HepG2 (cell line): ENCODE results near the gene TOE1. TPM values are rescaled to one million over a fixed set of nuclear protein-coding genes. Genes with fewer than 3 reads are reported as not detected.
A peak's percentile ranks its signal among the peaks of the same experiment; 100 is the strongest.

Experiments
- ARHGAP35 ChIP-seq: sonication (generic); formaldehyde crosslinking; IDR thresholded peaks from 2 replicates; pipeline ENCODE4 v1.9.0; 2022; ENCODE audit warnings: mild to moderate bottlenecking, inconsistent platforms, moderate library complexity, missing genetic modification reagents, borderline replicate concordance
- ATF7 ChIP-seq, 2 experiments: fragments of 450-650 bp in 1 of 2; sonication (generic) in 1 of 2; formaldehyde crosslinking in 1 of 2; IDR thresholded peaks; 2 replicates each; pipeline versions ENCODE4 v1.4.0 to v1.6.1; 2016 to 2020; ENCODE audit warnings: antibody characterized with exemption in 1 of 2, mild to moderate bottlenecking in 1 of 2, missing genetic modification reagents in 1 of 2
- CAMTA2 ChIP-seq: sonication (generic); formaldehyde crosslinking; IDR thresholded peaks from 2 replicates; pipeline ENCODE4 v1.4.0; 2020; ENCODE audit warnings: mild to moderate bottlenecking, missing genetic modification reagents, borderline replicate concordance
- CEBPG ChIP-seq: IDR thresholded peaks from 2 replicates; pipeline ENCODE4 v1.6.1; 2016
- LCORL ChIP-seq, 2 experiments: fragments of 450-650 bp in 1 of 2; sonication (generic) in 1 of 2; formaldehyde crosslinking in 1 of 2; IDR thresholded peaks; 2 replicates each; pipeline versions ENCODE4 v1.5.0 to v1.6.1; 2017 to 2020; ENCODE audit warnings: antibody characterized with exemption in 1 of 2, missing genetic modification reagents in 1 of 2
- MXD4 ChIP-seq: IDR thresholded peaks from 2 replicates; pipeline ENCODE4 v1.6.1; 2016; ENCODE audit warnings: mild to moderate bottlenecking, missing biosample characterization, missing genetic modification reagents
- NKX3-1 ChIP-seq: sonication (generic); formaldehyde crosslinking; IDR thresholded peaks from 2 replicates; pipeline ENCODE4 v1.5.0; 2020; ENCODE audit warnings: missing genetic modification reagents
- NONO ChIP-seq, 2 experiments: fragments of 450-650 bp in 1 of 2; sonication (generic) in 1 of 2; formaldehyde crosslinking in 1 of 2; IDR thresholded peaks in 1 of 2; conservative IDR thresholded peaks in 1 of 2; 2 replicates each; pipeline versions ENCODE4 v1.6.1 to v1.8.0; 2017 to 2022; ENCODE audit warnings: mild to moderate bottlenecking in 1 of 2, missing genetic modification reagents in 1 of 2, moderate library complexity in 1 of 2
- YEATS2 ChIP-seq: sonication (generic); formaldehyde crosslinking; IDR thresholded peaks from 2 replicates; pipeline ENCODE4 v1.4.0; 2020; ENCODE audit warnings: missing genetic modification reagents, borderline replicate concordance
- ZNF160 ChIP-seq: sonication (generic); formaldehyde crosslinking; IDR thresholded peaks from 2 replicates; pipeline ENCODE4 v1.8.0; 2022; ENCODE audit warnings: mild to moderate bottlenecking, inconsistent platforms, missing genetic modification reagents
- ZNF232 ChIP-seq: sonication (generic); formaldehyde crosslinking; IDR thresholded peaks from 2 replicates; pipeline ENCODE4 v1.4.0; 2020; ENCODE audit warnings: missing genetic modification reagents, borderline replicate concordance
- ZNF570 ChIP-seq: sonication (generic); formaldehyde crosslinking; IDR thresholded peaks from 2 replicates; pipeline ENCODE4 v1.4.0; 2020; ENCODE audit warnings: mild to moderate bottlenecking, missing genetic modification reagents, borderline replicate concordance
- polyA plus RNA-seq, 8 experiments: library from polyadenylated mRNA; depleted of rRNA in 3 of 8; stranded (reverse) in 7 of 8; unstranded in 1 of 8; fragments of >200 nt; fragmentation: Illumina TruSeq in 4 of 8; extraction: Trizol in 4 of 8; gene quantifications; 2 replicates each; pipeline versions ENCODE4 v1.2.1 to v1.2.3, GENCODE V29; 2011 to 2016; ENCODE audit warnings: low read depth in 4 of 8, missing spikeins in 1 of 8, mixed read lengths in 1 of 8; ENCODE audit not compliant: insufficient read depth in 1 of 8
- total RNA-seq, 5 experiments: library from RNA; depleted of rRNA; stranded (reverse); fragments of >200 nt; fragmentation: Illumina TruSeq; extraction: Trizol; gene quantifications; 2 replicates each; pipeline ENCODE4 v1.2.3, GENCODE V29; 2016; ENCODE audit warnings: low read depth in 1 of 5
- TF ChIP-seq, protein P1 (sequence below): sonication (generic); formaldehyde crosslinking; IDR thresholded peaks from 2 replicates; pipeline ENCODE4 v1.4.0; 2020; ENCODE audit warnings: missing genetic modification reagents
- TF ChIP-seq, protein P2 (sequence below): sonication (generic); formaldehyde crosslinking; IDR thresholded peaks from 2 replicates; pipeline ENCODE4 v1.5.0; 2020; ENCODE audit warnings: missing genetic modification reagents
- TF ChIP-seq, protein P3 (sequence below): IDR thresholded peaks from 2 replicates; pipeline ENCODE4 v1.6.1; 2016; ENCODE audit warnings: control low read depth
- TF ChIP-seq, protein P4 (sequence below): sonication (generic); formaldehyde crosslinking; IDR thresholded peaks from 2 replicates; pipeline ENCODE4 v1.8.1; 2022; ENCODE audit warnings: low read depth, mild to moderate bottlenecking, missing genetic modification reagents

Gene TOE1
- total and polyA plus RNA-seq, 2 of the 13 experiments (the other 11 are each of a cell fraction or from before 2014, with no cell fraction given): 14.1 to 19.0 TPM

DNA sequence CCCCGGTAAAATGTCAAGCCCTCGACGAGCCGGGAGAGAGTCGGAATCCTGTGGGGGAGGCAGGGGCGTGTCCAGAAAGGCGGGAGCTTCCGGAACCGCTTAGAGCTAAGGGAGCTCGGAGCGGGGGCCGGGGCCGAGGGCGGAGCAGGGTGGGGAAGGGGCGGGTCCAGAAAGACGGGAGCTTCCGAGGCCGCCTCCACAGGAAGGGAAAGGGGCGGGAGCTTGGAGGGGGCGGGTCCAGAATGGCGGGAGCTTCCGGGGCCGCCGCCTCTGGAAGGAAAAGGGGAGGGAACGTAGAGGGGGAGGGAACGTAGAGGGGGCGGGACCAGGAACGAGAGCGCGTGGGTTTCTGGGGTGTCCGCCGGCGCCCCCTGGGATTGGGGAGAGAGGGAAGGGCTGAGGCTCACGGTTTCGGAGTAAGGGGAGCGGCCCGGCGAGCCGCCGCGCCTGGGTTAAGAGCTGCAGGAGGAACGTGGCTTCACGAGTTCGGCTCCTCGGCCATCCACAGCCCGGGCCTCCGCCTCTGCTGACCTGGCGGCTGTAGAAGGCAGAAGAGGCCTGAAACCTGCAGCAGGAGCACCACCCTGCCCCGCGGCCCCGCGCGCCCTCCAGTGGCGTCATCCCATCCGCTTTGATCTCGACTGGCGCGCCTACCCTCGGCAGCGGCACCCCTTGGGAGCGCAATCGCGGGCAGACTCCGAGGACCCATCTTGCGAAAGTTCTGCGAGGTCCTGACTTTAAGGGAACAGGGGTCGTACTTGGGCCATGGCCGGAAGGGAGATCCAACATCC, 36.3 kb upstream of the TOE1 start (continued):
- TF ChIP-seq ATF7 (IDR thresholded peaks at IDR 0.05): no peak
- TF ChIP-seq ATF7 (CRISPR knock-in tag; IDR thresholded peaks at IDR 0.05): peak; percentile 75
- peak; percentile 81 for TF ChIP-seq YEATS2 (CRISPR knock-in tag)
- TF ChIP-seq, protein P1, sequence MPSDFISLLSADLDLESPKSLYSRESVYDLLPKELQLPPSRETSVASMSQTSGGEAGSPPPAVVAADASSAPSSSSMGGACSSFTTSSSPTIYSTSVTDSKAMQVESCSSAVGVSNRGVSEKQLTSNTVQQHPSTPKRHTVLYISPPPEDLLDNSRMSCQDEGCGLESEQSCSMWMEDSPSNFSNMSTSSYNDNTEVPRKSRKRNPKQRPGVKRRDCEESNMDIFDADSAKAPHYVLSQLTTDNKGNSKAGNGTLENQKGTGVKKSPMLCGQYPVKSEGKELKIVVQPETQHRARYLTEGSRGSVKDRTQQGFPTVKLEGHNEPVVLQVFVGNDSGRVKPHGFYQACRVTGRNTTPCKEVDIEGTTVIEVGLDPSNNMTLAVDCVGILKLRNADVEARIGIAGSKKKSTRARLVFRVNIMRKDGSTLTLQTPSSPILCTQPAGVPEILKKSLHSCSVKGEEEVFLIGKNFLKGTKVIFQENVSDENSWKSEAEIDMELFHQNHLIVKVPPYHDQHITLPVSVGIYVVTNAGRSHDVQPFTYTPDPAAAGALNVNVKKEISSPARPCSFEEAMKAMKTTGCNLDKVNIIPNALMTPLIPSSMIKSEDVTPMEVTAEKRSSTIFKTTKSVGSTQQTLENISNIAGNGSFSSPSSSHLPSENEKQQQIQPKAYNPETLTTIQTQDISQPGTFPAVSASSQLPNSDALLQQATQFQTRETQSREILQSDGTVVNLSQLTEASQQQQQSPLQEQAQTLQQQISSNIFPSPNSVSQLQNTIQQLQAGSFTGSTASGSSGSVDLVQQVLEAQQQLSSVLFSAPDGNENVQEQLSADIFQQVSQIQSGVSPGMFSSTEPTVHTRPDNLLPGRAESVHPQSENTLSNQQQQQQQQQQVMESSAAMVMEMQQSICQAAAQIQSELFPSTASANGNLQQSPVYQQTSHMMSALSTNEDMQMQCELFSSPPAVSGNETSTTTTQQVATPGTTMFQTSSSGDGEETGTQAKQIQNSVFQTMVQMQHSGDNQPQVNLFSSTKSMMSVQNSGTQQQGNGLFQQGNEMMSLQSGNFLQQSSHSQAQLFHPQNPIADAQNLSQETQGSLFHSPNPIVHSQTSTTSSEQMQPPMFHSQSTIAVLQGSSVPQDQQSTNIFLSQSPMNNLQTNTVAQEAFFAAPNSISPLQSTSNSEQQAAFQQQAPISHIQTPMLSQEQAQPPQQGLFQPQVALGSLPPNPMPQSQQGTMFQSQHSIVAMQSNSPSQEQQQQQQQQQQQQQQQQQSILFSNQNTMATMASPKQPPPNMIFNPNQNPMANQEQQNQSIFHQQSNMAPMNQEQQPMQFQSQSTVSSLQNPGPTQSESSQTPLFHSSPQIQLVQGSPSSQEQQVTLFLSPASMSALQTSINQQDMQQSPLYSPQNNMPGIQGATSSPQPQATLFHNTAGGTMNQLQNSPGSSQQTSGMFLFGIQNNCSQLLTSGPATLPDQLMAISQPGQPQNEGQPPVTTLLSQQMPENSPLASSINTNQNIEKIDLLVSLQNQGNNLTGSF: no peak; the same call in 1 of the 2 replicates
- TF ChIP-seq ZNF570 (CRISPR knock-in tag): no peak
- TF ChIP-seq NONO (IDR thresholded peaks at IDR 0.05): no peak
- no peak; the same call in none of the 2 replicates for TF ChIP-seq NONO (CRISPR knock-in tag; conservative IDR thresholded peaks at IDR 0.05)
- TF ChIP-seq, protein P2, sequence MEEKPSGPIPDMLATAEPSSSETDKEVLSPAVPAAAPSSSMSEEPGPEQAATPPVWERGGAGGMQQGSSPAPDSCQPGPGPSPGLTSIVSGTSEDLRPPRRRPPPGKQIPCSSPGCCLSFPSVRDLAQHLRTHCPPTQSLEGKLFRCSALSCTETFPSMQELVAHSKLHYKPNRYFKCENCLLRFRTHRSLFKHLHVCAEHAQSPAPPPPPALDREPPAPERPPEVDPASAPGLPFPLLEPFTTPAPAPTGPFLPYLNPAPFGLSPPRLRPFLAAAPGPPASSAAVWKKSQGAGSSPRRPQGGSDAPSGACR: peak; percentile 94
- TF ChIP-seq, protein P3, sequence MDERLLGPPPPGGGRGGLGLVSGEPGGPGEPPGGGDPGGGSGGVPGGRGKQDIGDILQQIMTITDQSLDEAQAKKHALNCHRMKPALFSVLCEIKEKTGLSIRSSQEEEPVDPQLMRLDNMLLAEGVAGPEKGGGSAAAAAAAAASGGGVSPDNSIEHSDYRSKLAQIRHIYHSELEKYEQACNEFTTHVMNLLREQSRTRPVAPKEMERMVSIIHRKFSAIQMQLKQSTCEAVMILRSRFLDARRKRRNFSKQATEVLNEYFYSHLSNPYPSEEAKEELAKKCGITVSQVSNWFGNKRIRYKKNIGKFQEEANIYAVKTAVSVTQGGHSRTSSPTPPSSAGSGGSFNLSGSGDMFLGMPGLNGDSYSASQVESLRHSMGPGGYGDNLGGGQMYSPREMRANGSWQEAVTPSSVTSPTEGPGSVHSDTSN: no peak
- TF ChIP-seq NKX3-1: peak; percentile 57
- TF ChIP-seq, protein P4, sequence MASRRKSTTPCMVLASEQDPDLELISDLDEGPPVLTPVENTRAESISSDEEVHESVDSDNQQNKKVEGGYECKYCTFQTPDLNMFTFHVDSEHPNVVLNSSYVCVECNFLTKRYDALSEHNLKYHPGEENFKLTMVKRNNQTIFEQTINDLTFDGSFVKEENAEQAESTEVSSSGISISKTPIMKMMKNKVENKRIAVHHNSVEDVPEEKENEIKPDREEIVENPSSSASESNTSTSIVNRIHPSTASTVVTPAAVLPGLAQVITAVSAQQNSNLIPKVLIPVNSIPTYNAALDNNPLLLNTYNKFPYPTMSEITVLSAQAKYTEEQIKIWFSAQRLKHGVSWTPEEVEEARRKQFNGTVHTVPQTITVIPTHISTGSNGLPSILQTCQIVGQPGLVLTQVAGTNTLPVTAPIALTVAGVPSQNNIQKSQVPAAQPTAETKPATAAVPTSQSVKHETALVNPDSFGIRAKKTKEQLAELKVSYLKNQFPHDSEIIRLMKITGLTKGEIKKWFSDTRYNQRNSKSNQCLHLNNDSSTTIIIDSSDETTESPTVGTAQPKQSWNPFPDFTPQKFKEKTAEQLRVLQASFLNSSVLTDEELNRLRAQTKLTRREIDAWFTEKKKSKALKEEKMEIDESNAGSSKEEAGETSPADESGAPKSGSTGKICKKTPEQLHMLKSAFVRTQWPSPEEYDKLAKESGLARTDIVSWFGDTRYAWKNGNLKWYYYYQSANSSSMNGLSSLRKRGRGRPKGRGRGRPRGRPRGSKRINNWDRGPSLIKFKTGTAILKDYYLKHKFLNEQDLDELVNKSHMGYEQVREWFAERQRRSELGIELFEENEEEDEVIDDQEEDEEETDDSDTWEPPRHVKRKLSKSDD: peak; percentile 90
- no peak for TF ChIP-seq ZNF160 (CRISPR knock-in tag)
- TF ChIP-seq CEBPG (CRISPR knock-in tag): peak; percentile 84
- peak; percentile 49 for TF ChIP-seq MXD4
- no peak for TF ChIP-seq LCORL (IDR thresholded peaks at IDR 0.05)
- peak; percentile 78 for TF ChIP-seq LCORL (CRISPR knock-in tag; IDR thresholded peaks at IDR 0.05)
- no peak; the same call in 1 of the 2 replicates for TF ChIP-seq CAMTA2 (CRISPR knock-in tag)
- peak; percentile 71; the same call in 1 of the 2 replicates for TF ChIP-seq ZNF232 (CRISPR knock-in tag)
- 0 out of 2 replicates have a peak, but pooled peaks have one; percentile 63 for TF ChIP-seq ARHGAP35 (CRISPR knock-in tag)
